IMR-90 (cell line): ENCODE data around the gene ARHGEF17.

Experiments used
- MAZ ChIP-seq: IDR thresholded peaks from 2 replicates; pipeline ENCODE4 v1.6.1; 2012; ENCODE audit warnings: low read depth, mild to moderate bottlenecking, low read length, improper control_type of control experiment, moderate library complexity, borderline replicate concordance
- NFE2L2 ChIP-seq: fragments of 150-350 bp; IDR thresholded peaks from 2 replicates; pipeline ENCODE4 v1.6.1; 2016; ENCODE audit warnings: low read depth, mild to moderate bottlenecking, low read length
- POLR2A ChIP-seq: IDR thresholded peaks from 2 replicates; pipeline ENCODE4 v1.6.1; 2012; ENCODE audit warnings: mild to moderate bottlenecking, low read depth, low read length
- RAD21 ChIP-seq: IDR thresholded peaks from 2 replicates; pipeline ENCODE4 v1.6.1; 2012; ENCODE audit warnings: low read length, improper control_type of control experiment
- RFX5 ChIP-seq: IDR thresholded peaks from 2 replicates; pipeline ENCODE4 v1.8.0; 2012; ENCODE audit warnings: low read depth, mild to moderate bottlenecking, low read length, moderate library complexity
- SMC3 ChIP-seq: fragments of 150-350 bp; IDR thresholded peaks from 2 replicates; pipeline ENCODE4 v1.6.1; 2016; ENCODE audit warnings: low read depth, mild to moderate bottlenecking, antibody characterized with exemption, low read length, moderate library complexity
- TF ChIP-seq, protein P1 (sequence below): conservative IDR thresholded peaks from 2 replicates; pipeline ENCODE4 v1.5.1; 2012; ENCODE audit warnings: mild to moderate bottlenecking, low read depth, low read length, improper control_type of control experiment
- TF ChIP-seq, protein P2 (sequence below): fragments of 150-350 bp; IDR thresholded peaks from 2 replicates; pipeline ENCODE4 v1.6.1; 2016; ENCODE audit warnings: low read depth, mild to moderate bottlenecking, low read length, moderate library complexity, borderline replicate concordance
- TF ChIP-seq, protein P3 (sequence below): fragments of 150-350 bp; IDR thresholded peaks from 2 replicates; pipeline ENCODE4 v1.6.1; 2017; ENCODE audit warnings: mild to moderate bottlenecking, antibody characterized with exemption, low read length, low read depth

DNA sequence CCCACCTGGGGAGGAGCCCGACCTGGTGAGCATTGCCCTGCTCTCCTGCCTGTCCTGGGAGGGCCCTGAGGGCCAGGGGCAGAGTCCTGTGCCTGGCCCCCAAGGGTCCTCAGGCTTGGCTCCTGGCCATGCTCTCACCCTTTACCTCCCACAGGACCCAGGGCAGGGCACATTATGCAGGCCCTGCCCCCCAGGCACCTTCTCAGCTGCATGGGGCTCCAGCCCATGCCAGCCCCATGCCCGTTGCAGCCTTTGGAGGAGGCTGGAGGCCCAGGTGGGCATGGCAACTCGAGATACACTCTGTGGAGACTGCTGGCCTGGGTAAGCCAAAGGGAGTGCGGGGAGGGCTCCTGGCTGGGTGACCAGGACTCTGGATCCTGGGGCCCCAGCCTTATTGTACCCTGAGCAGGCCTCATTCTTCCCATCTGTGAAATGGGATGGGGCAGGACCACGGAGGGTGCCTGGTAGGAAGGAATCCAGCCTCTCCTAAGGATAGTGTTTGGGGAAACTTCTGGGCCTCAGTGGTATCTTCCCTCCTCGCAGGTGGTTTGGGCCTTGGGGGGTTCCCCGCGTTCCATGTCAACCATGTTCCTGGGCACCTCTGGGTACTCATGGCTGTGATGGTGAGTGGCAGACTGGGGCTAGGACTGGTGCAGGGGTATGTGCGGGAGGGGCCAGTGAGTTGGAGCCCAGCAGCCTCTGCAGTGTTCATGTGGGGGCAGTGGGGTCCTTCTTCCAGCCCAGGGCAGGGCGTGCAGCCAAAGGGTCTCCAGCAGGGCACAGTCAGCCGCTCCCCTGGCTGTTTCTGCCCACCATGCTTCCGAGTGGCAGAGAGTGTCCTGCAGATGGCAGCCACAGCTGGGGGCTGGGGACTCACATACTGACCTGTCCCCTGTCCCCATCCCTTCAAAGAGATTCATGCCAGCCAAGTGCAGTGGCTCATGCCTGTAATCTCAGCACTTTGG is 82.8 kb downstream of the ARHGEF17 start:
- TF ChIP-seq, protein P1, sequence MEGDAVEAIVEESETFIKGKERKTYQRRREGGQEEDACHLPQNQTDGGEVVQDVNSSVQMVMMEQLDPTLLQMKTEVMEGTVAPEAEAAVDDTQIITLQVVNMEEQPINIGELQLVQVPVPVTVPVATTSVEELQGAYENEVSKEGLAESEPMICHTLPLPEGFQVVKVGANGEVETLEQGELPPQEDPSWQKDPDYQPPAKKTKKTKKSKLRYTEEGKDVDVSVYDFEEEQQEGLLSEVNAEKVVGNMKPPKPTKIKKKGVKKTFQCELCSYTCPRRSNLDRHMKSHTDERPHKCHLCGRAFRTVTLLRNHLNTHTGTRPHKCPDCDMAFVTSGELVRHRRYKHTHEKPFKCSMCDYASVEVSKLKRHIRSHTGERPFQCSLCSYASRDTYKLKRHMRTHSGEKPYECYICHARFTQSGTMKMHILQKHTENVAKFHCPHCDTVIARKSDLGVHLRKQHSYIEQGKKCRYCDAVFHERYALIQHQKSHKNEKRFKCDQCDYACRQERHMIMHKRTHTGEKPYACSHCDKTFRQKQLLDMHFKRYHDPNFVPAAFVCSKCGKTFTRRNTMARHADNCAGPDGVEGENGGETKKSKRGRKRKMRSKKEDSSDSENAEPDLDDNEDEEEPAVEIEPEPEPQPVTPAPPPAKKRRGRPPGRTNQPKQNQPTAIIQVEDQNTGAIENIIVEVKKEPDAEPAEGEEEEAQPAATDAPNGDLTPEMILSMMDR = no peak
- TF ChIP-seq RAD21 (no peak), POLR2A (no peak), SMC3 (no peak), MAZ (no peak), RFX5 (no peak), NFE2L2 (no peak)
- TF ChIP-seq, protein P2, sequence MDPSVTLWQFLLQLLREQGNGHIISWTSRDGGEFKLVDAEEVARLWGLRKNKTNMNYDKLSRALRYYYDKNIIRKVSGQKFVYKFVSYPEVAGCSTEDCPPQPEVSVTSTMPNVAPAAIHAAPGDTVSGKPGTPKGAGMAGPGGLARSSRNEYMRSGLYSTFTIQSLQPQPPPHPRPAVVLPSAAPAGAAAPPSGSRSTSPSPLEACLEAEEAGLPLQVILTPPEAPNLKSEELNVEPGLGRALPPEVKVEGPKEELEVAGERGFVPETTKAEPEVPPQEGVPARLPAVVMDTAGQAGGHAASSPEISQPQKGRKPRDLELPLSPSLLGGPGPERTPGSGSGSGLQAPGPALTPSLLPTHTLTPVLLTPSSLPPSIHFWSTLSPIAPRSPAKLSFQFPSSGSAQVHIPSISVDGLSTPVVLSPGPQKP = no peak
- TF ChIP-seq, protein P3, sequence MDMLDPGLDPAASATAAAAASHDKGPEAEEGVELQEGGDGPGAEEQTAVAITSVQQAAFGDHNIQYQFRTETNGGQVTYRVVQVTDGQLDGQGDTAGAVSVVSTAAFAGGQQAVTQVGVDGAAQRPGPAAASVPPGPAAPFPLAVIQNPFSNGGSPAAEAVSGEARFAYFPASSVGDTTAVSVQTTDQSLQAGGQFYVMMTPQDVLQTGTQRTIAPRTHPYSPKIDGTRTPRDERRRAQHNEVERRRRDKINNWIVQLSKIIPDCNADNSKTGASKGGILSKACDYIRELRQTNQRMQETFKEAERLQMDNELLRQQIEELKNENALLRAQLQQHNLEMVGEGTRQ = no peak
